NCI-H2171 (cell line): ENCODE results near the gene PMIS2.

Experiments
- DNase-seq: peaks from one replicate; lab custom pipeline; 2025; lab: John Stamatoyannopoulos, UW

Gene PMIS2

DNA sequence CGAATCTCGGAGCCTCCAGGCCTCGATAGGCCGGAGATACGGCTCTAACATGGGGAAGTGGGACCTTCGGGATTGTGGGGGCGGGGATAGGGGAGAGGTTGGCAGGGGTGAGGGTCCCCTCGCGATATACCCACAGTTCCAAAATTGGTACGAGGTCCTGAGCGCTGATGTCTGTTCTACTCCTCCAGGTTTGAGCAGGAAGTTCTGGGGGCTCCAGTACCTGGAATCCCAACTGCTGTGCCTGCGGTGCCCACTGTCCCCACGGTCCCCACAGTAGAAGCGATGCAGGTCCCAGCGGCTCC lies 43.3 kb downstream of the PMIS2 start:
- no peak for DNase-seq

DNA sequence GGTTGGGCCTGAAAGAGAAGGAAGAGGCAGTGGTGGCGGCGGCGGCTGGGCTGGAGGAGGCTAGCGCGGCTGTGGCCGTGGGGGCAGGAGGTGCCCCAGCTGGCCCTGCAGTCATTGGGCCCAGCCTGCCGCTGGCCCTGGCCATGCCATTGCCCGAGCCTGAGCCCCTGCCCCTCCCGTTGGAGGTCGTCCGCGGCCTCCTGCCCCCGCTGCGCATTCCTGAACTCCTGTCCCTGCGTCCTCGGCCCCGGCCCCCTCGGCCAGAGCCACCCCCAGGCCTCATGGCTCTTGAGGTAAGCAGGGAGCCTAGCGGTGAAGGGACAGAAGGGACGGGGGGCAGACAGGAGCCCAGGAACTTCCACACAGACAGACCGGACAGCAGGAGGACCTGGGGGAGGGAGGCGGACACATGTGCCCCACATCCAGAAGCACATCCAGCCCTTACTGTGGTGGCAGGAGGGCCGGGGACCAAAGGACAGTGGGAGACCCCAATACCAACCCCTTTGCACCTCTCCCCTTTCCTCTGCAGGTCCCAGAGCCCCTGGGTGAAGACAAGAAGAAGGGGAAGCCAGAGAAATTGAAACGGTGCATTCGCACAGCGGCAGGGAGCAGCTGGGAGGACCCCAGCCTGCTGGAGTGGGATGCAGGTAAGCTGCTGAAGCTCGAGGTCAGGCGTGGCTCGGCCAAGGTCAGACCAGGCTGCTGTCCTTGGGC lies 47.9 kb downstream of the PMIS2 start:
- no peak for DNase-seq

DNA sequence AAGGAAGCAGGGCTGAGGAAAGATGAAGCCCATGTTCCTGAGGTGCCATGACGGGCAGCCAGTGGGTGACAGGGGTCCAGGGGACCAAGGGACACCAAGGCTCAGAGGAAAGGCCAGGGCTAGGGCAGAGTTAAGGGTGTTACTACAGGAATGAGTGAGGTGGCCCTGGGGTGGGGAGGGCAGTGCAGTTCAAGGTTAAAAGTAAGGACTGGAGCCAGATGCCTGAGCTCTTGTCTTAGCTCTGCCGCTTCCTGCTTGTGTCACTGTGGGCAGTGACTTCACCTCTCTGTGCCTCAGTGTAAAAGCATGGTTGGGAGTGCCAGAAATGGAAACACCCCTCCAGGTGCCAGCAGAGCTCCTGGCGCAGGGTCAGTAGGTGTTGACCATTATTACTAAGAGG lies 50.7 kb downstream of the PMIS2 start:
- no peak for DNase-seq
